HepG2 (cell line): ENCODE measurements around the gene MILR1.

ENCODE experiments used
- CREBL2 ChIP-seq: sonication (generic); formaldehyde crosslinking; IDR thresholded peaks from 2 replicates; pipeline ENCODE4 v1.8.1; 2023; ENCODE audit warnings: missing genetic modification reagents, mild to moderate bottlenecking, borderline replicate concordance
- EP300 ChIP-seq, 3 experiments: sonication (generic) in 1 of 3; formaldehyde crosslinking in 1 of 3; IDR thresholded peaks; 2 replicates each; pipeline versions ENCODE4 v1.5.1 to v1.6.1; 2011 to 2020; ENCODE audit warnings: low read depth in 2 of 3, low read length in 2 of 3, borderline replicate concordance in 1 of 3, improper control_type of control experiment in 1 of 3, mild to moderate bottlenecking in 1 of 3, missing genetic modification reagents in 1 of 3, moderate library complexity in 1 of 3
- MAX ChIP-seq: IDR thresholded peaks from 2 replicates; pipeline ENCODE4 v1.6.1; 2012; ENCODE audit warnings: inconsistent platforms
- MED1 ChIP-seq: sonication (generic); formaldehyde crosslinking; IDR thresholded peaks from 2 replicates; pipeline ENCODE4 v1.4.0; 2020; ENCODE audit warnings: missing genetic modification reagents
- PAWR ChIP-seq: sonication (generic); formaldehyde crosslinking; IDR thresholded peaks from 2 replicates; pipeline ENCODE4 v1.4.0; 2020; ENCODE audit warnings: missing genetic modification reagents, mild to moderate bottlenecking, borderline replicate concordance
- SP140L ChIP-seq: sonication (generic); formaldehyde crosslinking; IDR thresholded peaks from 2 replicates; pipeline ENCODE4 v1.4.0; 2020; ENCODE audit warnings: missing genetic modification reagents, borderline replicate concordance
- ZNF143 ChIP-seq: sonication (generic); formaldehyde crosslinking; IDR thresholded peaks from 2 replicates; pipeline ENCODE4 v1.4.0; 2020; ENCODE audit warnings: missing genetic modification reagents
- TF ChIP-seq, protein P1 (sequence below): IDR thresholded peaks from 2 replicates; pipeline ENCODE4 v1.6.1; 2016; ENCODE audit warnings: missing compliant biosample characterization, missing genetic modification reagents, borderline replicate concordance

DNA sequence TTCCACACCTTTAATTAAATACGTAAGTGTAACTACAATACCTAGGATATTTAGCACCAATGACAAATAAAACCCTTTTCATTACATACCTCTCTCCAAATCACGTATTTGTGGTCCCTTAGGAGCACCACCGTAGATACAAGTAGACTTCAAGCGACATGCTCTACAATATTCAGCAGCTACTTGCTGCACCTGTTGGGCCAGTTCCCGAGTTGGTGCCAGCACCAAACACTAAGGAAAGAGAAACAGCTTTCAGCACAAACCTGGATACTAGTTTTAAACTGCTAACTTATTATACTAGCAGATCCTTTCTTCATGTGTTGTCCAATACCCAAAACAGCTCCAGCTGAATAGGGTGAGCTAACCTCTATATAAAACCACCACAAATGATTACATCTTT, 54.4 kb downstream of the MILR1 start:
- no peak for TF ChIP-seq SP140L (CRISPR knock-in tag)
- TF ChIP-seq CREBL2 (CRISPR knock-in tag): no peak
- TF ChIP-seq, protein P1, sequence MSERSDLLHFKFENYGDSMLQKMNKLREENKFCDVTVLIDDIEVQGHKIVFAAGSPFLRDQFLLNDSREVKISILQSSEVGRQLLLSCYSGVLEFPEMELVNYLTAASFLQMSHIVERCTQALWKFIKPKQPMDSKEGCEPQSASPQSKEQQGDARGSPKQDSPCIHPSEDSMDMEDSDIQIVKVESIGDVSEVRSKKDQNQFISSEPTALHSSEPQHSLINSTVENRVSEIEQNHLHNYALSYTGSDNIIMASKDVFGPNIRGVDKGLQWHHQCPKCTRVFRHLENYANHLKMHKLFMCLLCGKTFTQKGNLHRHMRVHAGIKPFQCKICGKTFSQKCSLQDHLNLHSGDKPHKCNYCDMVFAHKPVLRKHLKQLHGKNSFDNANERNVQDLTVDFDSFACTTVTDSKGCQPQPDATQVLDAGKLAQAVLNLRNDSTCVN (CRISPR knock-in tag): no peak
- TF ChIP-seq MAX: no peak
- no peak for TF ChIP-seq PAWR
- no peak for TF ChIP-seq MED1 (CRISPR knock-in tag)
- no peak for TF ChIP-seq ZNF143 (CRISPR knock-in tag)
- no peak for TF ChIP-seq EP300 (IDR thresholded peaks at IDR 0.05; ENCODE audit: low read depth in 2 of 2, low read length in 2 of 2)
- no peak for TF ChIP-seq EP300 (CRISPR knock-in tag; IDR thresholded peaks at IDR 0.05; ENCODE audit: borderline replicate concordance)
